ENCODE measurements around the gene HIVEP1.
A peak's percentile ranks its signal among the peaks of the same experiment; 100 is the strongest.

HIVEP1 gene

GRCh38 chr6:11989386-11989785 lies 22.7 kb upstream of the HIVEP1 start:
- ATAC-seq, result peak; percentile 57
- TF ChIP-seq ZNF565 (CRISPR knock-in tag; conservative IDR thresholded peaks at IDR 0.05; ENCODE audit: low read depth), result no peak
- no peak for TF ChIP-seq CSDC2 (CRISPR knock-in tag; IDR thresholded peaks at IDR 0.05)
- no peak for TF ChIP-seq SNAI2 (CRISPR knock-in tag; IDR thresholded peaks at IDR 0.05)
- TF ChIP-seq POU6F1 (CRISPR knock-in tag; IDR thresholded peaks at IDR 0.05; ENCODE audit: borderline replicate concordance, low read depth), result no peak
- peak; percentile 65 for TF ChIP-seq ISL1 (CRISPR knock-in tag; IDR thresholded peaks at IDR 0.05)

GRCh38 chr6:11992086-11992485 lies 20.0 kb upstream of the HIVEP1 start:
- no peak for ATAC-seq
- TF ChIP-seq POU6F1 (CRISPR knock-in tag; IDR thresholded peaks at IDR 0.05; ENCODE audit: borderline replicate concordance, low read depth) (no peak), GLIS3 (CRISPR knock-in tag; IDR thresholded peaks at IDR 0.05) (no peak), ZNF8 (CRISPR knock-in tag; IDR thresholded peaks at IDR 0.05) (no peak), BACH2 (CRISPR knock-in tag; IDR thresholded peaks at IDR 0.05; ENCODE audit: borderline replicate concordance) (no peak), ZFP3 (CRISPR knock-in tag; IDR thresholded peaks at IDR 0.05) (no peak), TOX (CRISPR knock-in tag; IDR thresholded peaks at IDR 0.05; ENCODE audit: borderline replicate concordance) (no peak), OSR1 (CRISPR knock-in tag; IDR thresholded peaks at IDR 0.05) (no peak), ZNF70 (CRISPR knock-in tag; IDR thresholded peaks at IDR 0.05) (no peak)

GRCh38 chr6:11994875-11995461 lies 17.1 kb upstream of the HIVEP1 start:
- no peak for ATAC-seq
- TF ChIP-seq PPARA (CRISPR knock-in tag; IDR thresholded peaks at IDR 0.05; ENCODE audit: borderline replicate concordance) (no peak), BACH2 (CRISPR knock-in tag; IDR thresholded peaks at IDR 0.05; ENCODE audit: borderline replicate concordance) (no peak), ESRRG (CRISPR knock-in tag; IDR thresholded peaks at IDR 0.05) (no peak), ZNF70 (CRISPR knock-in tag; IDR thresholded peaks at IDR 0.05) (no peak), ZC3H10 (CRISPR knock-in tag; IDR thresholded peaks at IDR 0.05) (no peak), TOX (CRISPR knock-in tag; IDR thresholded peaks at IDR 0.05; ENCODE audit: borderline replicate concordance) (no peak), ARNTL (CRISPR knock-in tag; IDR thresholded peaks at IDR 0.05; ENCODE audit: borderline replicate concordance, low read depth) (no peak), CSRNP3 (CRISPR knock-in tag; IDR thresholded peaks at IDR 0.05) (no peak), OSR1 (CRISPR knock-in tag; IDR thresholded peaks at IDR 0.05) (no peak), CSDC2 (CRISPR knock-in tag; IDR thresholded peaks at IDR 0.05) (no peak), POU6F1 (CRISPR knock-in tag; IDR thresholded peaks at IDR 0.05; ENCODE audit: borderline replicate concordance, low read depth) (no peak), ZFP30 (CRISPR knock-in tag; IDR thresholded peaks at IDR 0.05) (no peak), ZNF8 (CRISPR knock-in tag; IDR thresholded peaks at IDR 0.05) (no peak), TCF4 (CRISPR knock-in tag; IDR thresholded peaks at IDR 0.05; ENCODE audit: borderline replicate concordance) (no peak), RARB (CRISPR knock-in tag; IDR thresholded peaks at IDR 0.05) (no peak), ZNF565 (CRISPR knock-in tag; conservative IDR thresholded peaks at IDR 0.05; ENCODE audit: low read depth) (no peak)

GRCh38 chr6:11996751-11997150 lies 15.4 kb upstream of the HIVEP1 start:
- TF ChIP-seq RARB (CRISPR knock-in tag; IDR thresholded peaks at IDR 0.05), result no peak
- no peak for TF ChIP-seq TCF4 (CRISPR knock-in tag; IDR thresholded peaks at IDR 0.05; ENCODE audit: borderline replicate concordance)
- no peak for TF ChIP-seq ZNF565 (CRISPR knock-in tag; conservative IDR thresholded peaks at IDR 0.05; ENCODE audit: low read depth)
- TF ChIP-seq TSHZ2 (CRISPR knock-in tag; IDR thresholded peaks at IDR 0.05), result no peak
- TF ChIP-seq ISL1 (CRISPR knock-in tag; IDR thresholded peaks at IDR 0.05), result no peak
- no peak for TF ChIP-seq ZNF8 (CRISPR knock-in tag; IDR thresholded peaks at IDR 0.05)
- no peak for TF ChIP-seq ARNTL (CRISPR knock-in tag; IDR thresholded peaks at IDR 0.05; ENCODE audit: borderline replicate concordance, low read depth)
- no peak for TF ChIP-seq CSDC2 (CRISPR knock-in tag; IDR thresholded peaks at IDR 0.05)
- no peak for TF ChIP-seq SNAI2 (CRISPR knock-in tag; IDR thresholded peaks at IDR 0.05)
- no peak for TF ChIP-seq PPARA (CRISPR knock-in tag; IDR thresholded peaks at IDR 0.05; ENCODE audit: borderline replicate concordance)
- no peak for TF ChIP-seq ZC3H10 (CRISPR knock-in tag; IDR thresholded peaks at IDR 0.05)
- no peak for TF ChIP-seq ESRRG (CRISPR knock-in tag; IDR thresholded peaks at IDR 0.05)
- no peak for TF ChIP-seq ZFP3 (CRISPR knock-in tag; IDR thresholded peaks at IDR 0.05)
- no peak for TF ChIP-seq OSR1 (CRISPR knock-in tag; IDR thresholded peaks at IDR 0.05)
- TF ChIP-seq GLIS3 (CRISPR knock-in tag; IDR thresholded peaks at IDR 0.05), result no peak
- no peak for ATAC-seq
